Measurements from ENCODE around the gene SCNN1A. TPM values are rescaled to one million over a fixed set of nuclear protein-coding genes. Genes with fewer than 3 reads are reported as not detected.

The SCNN1A gene
- total and polyA plus RNA-seq, 2 of the 13 experiments (the other 11 are each of a cell fraction or from before 2014, with no cell fraction given): 1.5 to 14.6 TPM

DNA sequence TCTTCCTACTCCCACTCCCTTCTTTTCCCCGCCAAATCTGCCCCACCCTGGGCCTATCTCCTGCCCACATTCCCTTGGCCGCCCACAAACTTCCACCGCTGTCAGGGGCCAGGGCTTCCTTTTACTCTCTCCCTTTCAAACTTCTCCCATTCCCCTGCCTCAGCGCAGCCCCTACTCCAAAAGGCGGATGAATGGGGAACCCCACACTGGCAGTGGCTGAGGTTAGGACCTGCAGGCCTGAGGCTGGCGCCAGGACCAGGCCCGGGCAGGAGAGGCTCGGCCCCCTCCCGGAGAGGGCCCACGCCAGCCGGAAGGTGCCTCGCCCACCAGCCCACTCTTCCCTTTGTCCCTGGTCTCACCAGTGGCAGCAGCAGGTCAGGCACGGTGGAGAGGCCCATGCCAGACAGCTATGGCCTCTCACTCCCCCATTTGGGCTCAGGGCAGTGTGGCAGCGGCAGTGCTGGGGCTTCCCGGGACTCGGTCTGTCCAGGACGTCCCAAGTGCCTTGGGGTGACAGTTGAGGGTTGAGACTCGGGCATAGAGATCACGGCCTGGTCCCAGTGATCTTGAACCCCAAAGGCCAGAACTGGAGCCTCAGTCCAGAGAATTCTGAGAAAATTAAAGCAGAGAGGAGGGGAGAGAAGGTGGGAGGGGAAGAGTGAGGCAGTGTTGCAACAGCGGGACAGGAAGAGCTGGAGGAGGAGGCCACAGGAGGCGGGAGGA, 33.8 kb downstream of the SCNN1A start, which contains the start of gene TNFRSF1A (continued):
- TF ChIP-seq, protein P1, sequence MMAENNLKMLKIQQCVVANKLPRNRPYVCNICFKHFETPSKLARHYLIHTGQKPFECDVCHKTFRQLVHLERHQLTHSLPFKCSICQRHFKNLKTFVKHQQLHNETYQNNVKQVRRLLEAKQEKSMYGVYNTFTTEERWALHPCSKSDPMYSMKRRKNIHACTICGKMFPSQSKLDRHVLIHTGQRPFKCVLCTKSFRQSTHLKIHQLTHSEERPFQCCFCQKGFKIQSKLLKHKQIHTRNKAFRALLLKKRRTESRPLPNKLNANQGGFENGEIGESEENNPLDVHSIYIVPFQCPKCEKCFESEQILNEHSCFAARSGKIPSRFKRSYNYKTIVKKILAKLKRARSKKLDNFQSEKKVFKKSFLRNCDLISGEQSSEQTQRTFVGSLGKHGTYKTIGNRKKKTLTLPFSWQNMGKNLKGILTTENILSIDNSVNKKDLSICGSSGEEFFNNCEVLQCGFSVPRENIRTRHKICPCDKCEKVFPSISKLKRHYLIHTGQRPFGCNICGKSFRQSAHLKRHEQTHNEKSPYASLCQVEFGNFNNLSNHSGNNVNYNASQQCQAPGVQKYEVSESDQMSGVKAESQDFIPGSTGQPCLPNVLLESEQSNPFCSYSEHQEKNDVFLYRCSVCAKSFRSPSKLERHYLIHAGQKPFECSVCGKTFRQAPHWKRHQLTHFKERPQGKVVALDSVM (CRISPR knock-in tag; IDR thresholded peaks at IDR 0.05): peak; percentile 94
- TF ChIP-seq ZNF317 (CRISPR knock-in tag; IDR thresholded peaks at IDR 0.05): no peak
- no peak for TF ChIP-seq ZNF598 (CRISPR knock-in tag; IDR thresholded peaks at IDR 0.05; ENCODE audit: borderline replicate concordance)
- TF ChIP-seq, protein P2, sequence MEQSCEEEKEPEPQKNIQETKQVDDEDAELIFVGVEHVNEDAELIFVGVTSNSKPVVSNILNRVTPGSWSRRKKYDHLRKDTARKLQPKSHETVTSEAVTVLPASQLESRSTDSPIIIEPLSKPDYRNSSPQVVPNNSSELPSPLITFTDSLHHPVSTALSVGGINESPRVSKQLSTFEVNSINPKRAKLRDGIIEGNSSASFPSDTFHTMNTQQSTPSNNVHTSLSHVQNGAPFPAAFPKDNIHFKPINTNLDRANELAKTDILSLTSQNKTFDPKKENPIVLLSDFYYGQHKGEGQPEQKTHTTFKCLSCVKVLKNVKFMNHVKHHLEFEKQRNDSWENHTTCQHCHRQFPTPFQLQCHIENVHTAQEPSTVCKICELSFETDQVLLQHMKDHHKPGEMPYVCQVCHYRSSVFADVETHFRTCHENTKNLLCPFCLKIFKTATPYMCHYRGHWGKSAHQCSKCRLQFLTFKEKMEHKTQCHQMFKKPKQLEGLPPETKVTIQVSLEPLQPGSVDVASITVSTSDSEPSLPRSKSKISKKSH (CRISPR knock-in tag; IDR thresholded peaks at IDR 0.05; ENCODE audit: borderline replicate concordance): 0 out of 2 replicates have a peak, but pooled peaks have one; percentile 4
- peak; percentile 11; the same call in 1 of the 2 replicates for TF ChIP-seq ZNF124 (CRISPR knock-in tag; IDR thresholded peaks at IDR 0.05)
- TF ChIP-seq ZNF713 (CRISPR knock-in tag; IDR thresholded peaks at IDR 0.05): no peak
- TF ChIP-seq, protein P3, sequence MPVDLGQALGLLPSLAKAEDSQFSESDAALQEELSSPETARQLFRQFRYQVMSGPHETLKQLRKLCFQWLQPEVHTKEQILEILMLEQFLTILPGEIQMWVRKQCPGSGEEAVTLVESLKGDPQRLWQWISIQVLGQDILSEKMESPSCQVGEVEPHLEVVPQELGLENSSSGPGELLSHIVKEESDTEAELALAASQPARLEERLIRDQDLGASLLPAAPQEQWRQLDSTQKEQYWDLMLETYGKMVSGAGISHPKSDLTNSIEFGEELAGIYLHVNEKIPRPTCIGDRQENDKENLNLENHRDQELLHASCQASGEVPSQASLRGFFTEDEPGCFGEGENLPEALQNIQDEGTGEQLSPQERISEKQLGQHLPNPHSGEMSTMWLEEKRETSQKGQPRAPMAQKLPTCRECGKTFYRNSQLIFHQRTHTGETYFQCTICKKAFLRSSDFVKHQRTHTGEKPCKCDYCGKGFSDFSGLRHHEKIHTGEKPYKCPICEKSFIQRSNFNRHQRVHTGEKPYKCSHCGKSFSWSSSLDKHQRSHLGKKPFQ (CRISPR knock-in tag; IDR thresholded peaks at IDR 0.05; ENCODE audit: insufficient replicate concordance): peak; percentile 3
- TF ChIP-seq CBX2 (IDR thresholded peaks at IDR 0.05; ENCODE audit: low read depth, low read length): no peak
- no peak for TF ChIP-seq CBX2 (CRISPR knock-in tag; IDR thresholded peaks at IDR 0.05; ENCODE audit: low read depth)
- no peak; the same call in 1 of the 2 replicates for TF ChIP-seq ZNF572 (CRISPR knock-in tag; IDR thresholded peaks at IDR 0.05)
- no peak for TF ChIP-seq MZF1 (CRISPR knock-in tag; IDR thresholded peaks at IDR 0.05; ENCODE audit: borderline replicate concordance)
- peak; percentile 36; the same call in 1 of the 2 replicates for TF ChIP-seq FOXK1 (CRISPR knock-in tag; IDR thresholded peaks at IDR 0.05; ENCODE audit: borderline replicate concordance, low read depth)
- TF ChIP-seq ZNF354B (CRISPR knock-in tag; IDR thresholded peaks at IDR 0.05): no peak
- TF ChIP-seq, protein P4, sequence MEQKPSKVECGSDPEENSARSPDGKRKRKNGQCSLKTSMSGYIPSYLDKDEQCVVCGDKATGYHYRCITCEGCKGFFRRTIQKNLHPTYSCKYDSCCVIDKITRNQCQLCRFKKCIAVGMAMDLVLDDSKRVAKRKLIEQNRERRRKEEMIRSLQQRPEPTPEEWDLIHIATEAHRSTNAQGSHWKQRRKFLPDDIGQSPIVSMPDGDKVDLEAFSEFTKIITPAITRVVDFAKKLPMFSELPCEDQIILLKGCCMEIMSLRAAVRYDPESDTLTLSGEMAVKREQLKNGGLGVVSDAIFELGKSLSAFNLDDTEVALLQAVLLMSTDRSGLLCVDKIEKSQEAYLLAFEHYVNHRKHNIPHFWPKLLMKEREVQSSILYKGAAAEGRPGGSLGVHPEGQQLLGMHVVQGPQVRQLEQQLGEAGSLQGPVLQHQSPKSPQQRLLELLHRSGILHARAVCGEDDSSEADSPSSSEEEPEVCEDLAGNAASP (CRISPR knock-in tag; IDR thresholded peaks at IDR 0.05; ENCODE audit: borderline replicate concordance): peak; percentile 20; the same call in 1 of the 2 replicates
- TF ChIP-seq, protein P5, sequence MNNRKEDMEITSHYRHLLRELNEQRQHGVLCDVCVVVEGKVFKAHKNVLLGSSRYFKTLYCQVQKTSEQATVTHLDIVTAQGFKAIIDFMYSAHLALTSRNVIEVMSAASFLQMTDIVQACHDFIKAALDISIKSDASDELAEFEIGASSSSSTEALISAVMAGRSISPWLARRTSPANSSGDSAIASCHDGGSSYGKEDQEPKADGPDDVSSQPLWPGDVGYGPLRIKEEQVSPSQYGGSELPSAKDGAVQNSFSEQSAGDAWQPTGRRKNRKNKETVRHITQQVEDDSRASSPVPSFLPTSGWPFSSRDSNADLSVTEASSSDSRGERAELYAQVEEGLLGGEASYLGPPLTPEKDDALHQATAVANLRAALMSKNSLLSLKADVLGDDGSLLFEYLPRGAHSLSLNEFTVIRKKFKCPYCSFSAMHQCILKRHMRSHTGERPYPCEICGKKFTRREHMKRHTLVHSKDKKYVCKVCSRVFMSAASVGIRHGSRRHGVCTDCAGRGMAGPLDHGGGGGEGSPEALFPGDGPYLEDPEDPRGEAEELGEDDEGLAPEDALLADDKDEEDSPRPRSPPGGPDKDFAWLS (CRISPR knock-in tag; IDR thresholded peaks at IDR 0.05; ENCODE audit: borderline replicate concordance): no peak
- peak; percentile 57; the same call in 1 of the 2 replicates for TF ChIP-seq SP4 (CRISPR knock-in tag; IDR thresholded peaks at IDR 0.05)
- peak; percentile 34; the same call in 1 of the 2 replicates for TF ChIP-seq GLI4 (CRISPR knock-in tag; IDR thresholded peaks at IDR 0.05; ENCODE audit: borderline replicate concordance)
- no peak for TF ChIP-seq SMAD9 (CRISPR knock-in tag; IDR thresholded peaks at IDR 0.05)
- TF ChIP-seq LCORL (IDR thresholded peaks at IDR 0.05): no peak
- TF ChIP-seq LCORL (CRISPR knock-in tag; IDR thresholded peaks at IDR 0.05): peak; percentile 82
- TF ChIP-seq SNRNP70 (IDR thresholded peaks at IDR 0.05; ENCODE audit: low read depth, low read length): no peak

Data from HepG2 (cell line).